Heart right ventricle (tissue), 16 donors: ENCODE data around the gene LUC7L2. TPM values are rescaled to one million over a fixed set of nuclear protein-coding genes. Genes with fewer than 3 reads are reported as not detected.
"Not testable (repeated sequence)": the region's sequence is repeated elsewhere in the genome, so short reads cannot be mapped to it uniquely, and the experiment has no call there.

Source experiments
- ATAC-seq, 8 donors: fragments of 200-7000 bp; cut with Tn5 transposase; one replicate each; pipeline ENCODE4 v1.9.1; 2020; ENCODE audit warnings: mild to moderate bottlenecking in 8 of 8, moderate library complexity in 8 of 8, moderate number of reproducible peaks in 1 of 8
- DNase-seq, 2 donors: peaks; one replicate each; pipeline ENCODE4 v3.0.0-alpha.2; 2020
- H3K27ac ChIP-seq, 10 donors: fragments of 200-600 bp; sonication (generic) in 2 of 10; one replicate each; pipeline versions ENCODE4 v1.5.0 to v1.8.0; 2020 to 2022; ENCODE audit warnings: mild to moderate bottlenecking in 3 of 10
- H3K27me3 ChIP-seq, 7 donors: fragments of 200-600 bp; one replicate each; pipeline ENCODE4 v1.8.0; 2021 to 2022; ENCODE audit warnings: mild to moderate bottlenecking in 2 of 7
- H3K36me3 ChIP-seq, 9 donors: fragments of 200-600 bp; sonication (generic) in 1 of 9; one replicate each; pipeline versions ENCODE4 v1.5.0 to v1.8.0; 2020 to 2022; ENCODE audit warnings: mild to moderate bottlenecking in 2 of 9
- H3K4me1 ChIP-seq, 9 donors: fragments of 200-600 bp; sonication (generic) in 1 of 9; one replicate each; pipeline versions ENCODE4 v1.5.0 to v1.8.0; 2020 to 2022; ENCODE audit warnings: mild to moderate bottlenecking in 4 of 9
- H3K4me3 ChIP-seq, 10 donors: fragments of 200-600 bp; sonication (generic) in 2 of 10; one replicate each; pipeline versions ENCODE4 v1.5.0 to v1.8.0; 2020 to 2022; ENCODE audit warnings: mild to moderate bottlenecking in 7 of 10, moderate library complexity in 2 of 10
- H3K9me3 ChIP-seq, 11 donors: fragments of 200-600 bp in 10 of 11; sonication (generic) in 2 of 11; one replicate each; pipeline versions ENCODE4 v1.5.0 to v1.8.0; 2013 to 2022; ENCODE audit warnings: mild to moderate bottlenecking in 2 of 11, control low read depth in 1 of 11, moderate library complexity in 1 of 11
- CTCF ChIP-seq, 9 donors: fragments of 200-600 bp; sonication (generic) in 2 of 9; IDR thresholded peaks; one replicate each; pipeline versions ENCODE4 v1.5.0 to v1.8.0; 2021 to 2022; ENCODE audit warnings: antibody characterized with exemption in 9 of 9, mild to moderate bottlenecking in 5 of 9, moderate library complexity in 1 of 9
- WGBS, 2 donors: extraction: QIAGEN DNeasy Blood & Tissue Kit; methylation state at CpG; one replicate each; pipeline ENCODE4 v1.1.7; 2013; ENCODE audit warnings: inconsistent platforms in 1 of 2; 5-methylcytosine and 5-hydroxymethylcytosine counted together
- intact Hi-C, 10 donors: fragments of 100-400 bp; cut with DNase I; formaldehyde crosslinking; loops; one replicate each; pipeline versions ENCODE4 v1.11.1 to v1.14.2; 2022
- long read RNA-seq, 3 donors: library from polyadenylated mRNA; unstranded; transcript quantifications; one replicate each; pipeline ENCODE4 v2.0.0, GENCODE V29; 2020 to 2021
- polyA plus RNA-seq, 2 donors: library from polyadenylated mRNA; stranded (reverse); fragments of 200-250 nt; gene quantifications; one replicate each; pipeline ENCODE4 v1.2.3, GENCODE V29; 2013
- total RNA-seq, 10 donors: library from RNA; stranded (reverse); fragmentation: NEBNext Ultra II Directional in 3 of 10; extraction: Animal tissue kit (Norgen Biotek cat#: 25700) in 3 of 10; gene quantifications; one replicate each; pipeline versions ENCODE4 v1.2.1 to v1.2.4, GENCODE V29; 2021 to 2023
- donor health status: Arrhythmogenic right ventricular cardiomyopathy.
- donor health status: ischemic (EF 13 %, LVEDD 7.1; RV severe dilation, severe dysfunction).
- donor health status: healthy with polysubstance abuse.
- donor health status: DM: no; HTN: yes; CAD: no.
- donor health status: DM: no; HTN: no; CAD: no.
- donor health status: ischemic (EF 25% LVEDD 6.9; RV normal size, moderate dysfunction).
- donor health status: ischemic (EF 25% LVEDD 5.7; RV mildly dilated, moderate dysfunction).
- donor health status: healthy.
- donor health status: DM: yes; HTN: yes; CAD: no.
- donor health status: Ischemic cardiomyopathy.
- donor health status: ischemic (EF 35%, LVEDD 5.7; RV mildly dilated, moderate dysfunction).
- donor health status: nonischemic (EF 11% LVEDD 7.7; RV severe dilation, severe dysfunction).
- donor health status: DM: yes; HTN: yes; CAD: no.
- donor health status: PGD.
- donor health status: ischemic (EF 29% LVEDD 5.4; RV normal size, mild dysfunction).
- donor health status: nonischemic (EF 23%, LVEDD 6.1; RV moderate dilation, normal function).

The LUC7L2 gene, protein sequence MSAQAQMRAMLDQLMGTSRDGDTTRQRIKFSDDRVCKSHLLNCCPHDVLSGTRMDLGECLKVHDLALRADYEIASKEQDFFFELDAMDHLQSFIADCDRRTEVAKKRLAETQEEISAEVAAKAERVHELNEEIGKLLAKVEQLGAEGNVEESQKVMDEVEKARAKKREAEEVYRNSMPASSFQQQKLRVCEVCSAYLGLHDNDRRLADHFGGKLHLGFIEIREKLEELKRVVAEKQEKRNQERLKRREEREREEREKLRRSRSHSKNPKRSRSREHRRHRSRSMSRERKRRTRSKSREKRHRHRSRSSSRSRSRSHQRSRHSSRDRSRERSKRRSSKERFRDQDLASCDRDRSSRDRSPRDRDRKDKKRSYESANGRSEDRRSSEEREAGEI
- total RNA-seq: 10 to 100 TPM; 43.5 to 50.1 (median 47.8) TPM
- 10 to 100 TPM; 26.6 to 52.7 TPM for polyA plus RNA-seq
- long read RNA-seq, donor 1, transcript LUC7L2-202 (10 exons, 2,645 nt): major isoform, 139 of 195 reads
- long read RNA-seq, donor 1, partial matches to known transcripts: 38 of 195 reads
- long read RNA-seq, donor 1, other reads (novel, unspliced or antisense): 18 of 195 reads
- long read RNA-seq, donor 2, transcript LUC7L2-202 (10 exons, 2,645 nt): major isoform, 85 of 158 reads
- long read RNA-seq, donor 2, partial matches to known transcripts: 38 of 158 reads
- long read RNA-seq, donor 2, other reads (novel, unspliced or antisense): 35 of 158 reads
- long read RNA-seq, donor 3, transcript LUC7L2-202 (10 exons, 2,645 nt): major isoform, 126 of 172 reads
- long read RNA-seq, donor 3, partial matches to known transcripts: 21 of 172 reads
- long read RNA-seq, donor 3, other reads (novel, unspliced or antisense): 22 of 172 reads

- H3K27me3 ChIP-seq: no peaks in the 10 kb centered on the region
- TF ChIP-seq CTCF (IDR thresholded peaks at IDR 0.05): peak in 2 of 9 donors; percentile 16 to 27
- peak within 1 kb of the TSS; percentile 81 to 96 (median 88) for H3K4me3 ChIP-seq
- 0% methylated on average over 98 of the region's 98 CpGs for WGBS, 2 donors
- peak; percentile 100 for DNase-seq
- ATAC-seq: peak; percentile 96 to 98 (median 96)
- H3K36me3 ChIP-seq: peaks cover 0 to 21% (median 0%) of the 10 kb centered on the region in 9 donors
- intact Hi-C loops: loop anchor here in 8 of 10 donors (1.0 to 2.0 kb wide), 4 partner anchors 17 to 19 kb away; partner anchors contain the start of gene FMC1 (in 5 of the 8)
- H3K27ac ChIP-seq: peak within 1 kb of the TSS; percentile 99 to 100 (median 99)
- H3K4me1 ChIP-seq: peaks cover 0 to 49% (median 41%) of the 10 kb centered on the region in 9 donors
- H3K9me3 ChIP-seq: no peaks in the 10 kb centered on the region
Observed at GRCh38 chr7:139359366-139360209, at the start of gene LUC7L2. LUC7L2 (plus strand) TSS chr7:139359894; CDS start chr7:139360262, 368 bp downstream.

GRCh38 chr7:139317939-139318505, 41.7 kb upstream of the LUC7L2 start:
- no peak for TF ChIP-seq CTCF (IDR thresholded peaks at IDR 0.05)
- Histone ChIP-seq H3K4me1 (no peaks in the 10 kb centered on the region), H3K4me3 (no peak overlapping the region), H3K27ac (no peak overlapping the region), H3K27me3 (no peaks in the 10 kb centered on the region), H3K36me3 (no peaks in the 10 kb centered on the region), H3K9me3 (no peaks in the 10 kb centered on the region)
- DNase-seq (no peak), ATAC-seq (peak in 1 of 8 donors; percentile 19)
- intact Hi-C loops: no loop called here
- WGBS, 2 donors: 71 to 74% methylated on average over 5 of the region's 5 CpGs

DNA sequence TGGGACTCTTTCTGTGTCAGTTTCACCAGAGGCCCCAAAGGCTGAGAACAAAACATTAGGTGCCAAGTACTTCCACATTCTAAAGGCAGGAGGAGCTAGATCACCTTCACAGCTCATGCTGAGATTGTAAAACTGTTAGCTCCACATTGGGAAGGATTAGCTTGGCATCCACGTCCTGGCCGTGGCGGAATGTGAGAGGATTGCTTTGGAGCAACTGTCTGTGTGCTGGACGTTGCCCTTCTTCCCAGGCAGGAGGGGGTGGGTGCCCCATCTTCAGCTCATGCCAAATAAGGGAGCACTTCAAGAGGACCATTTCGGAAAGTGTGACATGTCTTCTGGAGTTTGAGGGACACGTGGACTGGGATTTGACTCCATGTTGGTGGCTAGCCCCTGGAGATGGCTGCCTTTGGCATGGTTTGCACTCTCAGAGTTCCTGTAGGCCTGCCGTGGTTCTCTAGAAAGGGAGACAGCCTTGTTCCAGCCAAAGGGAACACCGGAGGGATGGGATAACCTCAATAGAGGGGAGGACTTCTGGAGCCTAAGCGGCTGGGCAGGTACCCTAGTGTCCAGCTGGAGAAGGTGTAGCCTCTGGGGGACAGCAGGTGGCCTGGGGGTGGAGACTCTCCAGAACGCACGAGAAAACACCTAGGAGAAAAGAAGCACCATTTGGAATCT, 38.5 kb upstream of the LUC7L2 start:
- H3K36me3 ChIP-seq: no peaks in the 10 kb centered on the region
- no peaks in the 10 kb centered on the region for H3K9me3 ChIP-seq
- H3K4me1 ChIP-seq: no peaks in the 10 kb centered on the region
- intact Hi-C loops: no loop called here
- TF ChIP-seq CTCF (IDR thresholded peaks at IDR 0.05): peak in 3 of 9 donors; percentile 5 to 17 (median 7)
- DNase-seq: no peak
- H3K27ac ChIP-seq: no peak overlapping the region
- no peaks in the 10 kb centered on the region for H3K27me3 ChIP-seq
- no peak overlapping the region for H3K4me3 ChIP-seq
- 65 to 69% methylated on average over 11 of the region's 11 CpGs for WGBS, 2 donors
- ATAC-seq: no peak

DNA sequence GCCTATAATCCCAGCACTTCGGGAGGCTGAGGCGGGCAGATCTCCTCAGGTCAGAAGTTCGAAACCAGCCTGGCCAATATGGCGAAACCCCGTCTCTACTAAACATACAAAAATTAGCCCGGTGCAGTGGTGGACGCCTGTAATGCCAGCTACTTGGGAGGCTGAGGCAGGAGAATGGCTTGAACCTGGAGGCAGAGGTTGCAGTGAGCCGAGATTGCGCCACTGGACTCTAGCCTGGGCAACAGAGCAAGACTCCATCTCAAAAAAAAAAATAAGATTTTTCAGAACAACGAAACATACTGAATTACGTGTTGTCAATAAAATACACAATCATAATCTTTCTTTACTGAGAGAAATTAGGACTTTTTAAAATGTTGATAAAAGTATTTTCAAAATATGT, 35.0 kb upstream of the LUC7L2 start:
- intact Hi-C loops, H3K4me3 ChIP-seq, H3K27me3 ChIP-seq, H3K4me1 ChIP-seq, H3K9me3 ChIP-seq, DNase-seq, H3K27ac ChIP-seq, ATAC-seq, H3K36me3 ChIP-seq: not testable (repeated sequence)
- WGBS, 2 donors: 95 to 97% methylated on average over 11 of the region's 11 CpGs
